ENCODE results near the gene MAP7D1. TPM values are rescaled to one million over a fixed set of nuclear protein-coding genes. Genes with fewer than 3 reads are reported as not detected.

The MAP7D1 gene
- total RNA-seq, 2 experiments from 2014 or later: 138 to 143 TPM

- peaks cover 19% of the 10 kb centered on the region for H3K27me3 Mint-ChIP-seq
These were observed 37.3 kb upstream of the MAP7D1 start for GRCh38 chr1:36118447-36119204.

GRCh38 chr1:36119456-36119855 lies 36.5 kb upstream of the MAP7D1 start:
- CTCF ChIA-PET: interaction anchor here (1.6 to 3.4 kb wide), 2 partner anchors 14 to 69 kb away, joined by 5 to 20 read pairs; no protein-coding TSS in a partner anchor
- intact Hi-C loops (cut with micrococcal nuclease): no loop called here
- Mint-ChIP-seq H3K27ac (no peak overlapping the region), H3K9me3 (no peaks in the 10 kb centered on the region), H3K4me1 (ENCODE audit: low read depth) (peaks cover 7% of the 10 kb centered on the region), H3K36me3 (no peaks in the 10 kb centered on the region), H3K27me3 (peaks cover 27% of the 10 kb centered on the region), H3K4me3 (no peak overlapping the region)
- no peak for DNase-seq
- POLR2A ChIA-PET: no interaction called here

More at GRCh38 chr1:36118447-36119204, 37.3 kb upstream of the MAP7D1 start:
- Mint-ChIP-seq H3K4me1 (ENCODE audit: low read depth) (peaks cover 4% of the 10 kb centered on the region), H3K9me3 (no peaks in the 10 kb centered on the region), H3K36me3 (no peaks in the 10 kb centered on the region), H3K4me3 (no peak overlapping the region), H3K27ac (no peak overlapping the region)
- DNase-seq: no peak
- ChIA-PET CTCF (interaction anchor here (1.6 to 3.4 kb wide), 2 partner anchors 15 to 70 kb away, joined by 5 to 20 read pairs; no protein-coding TSS in a partner anchor), POLR2A (interaction anchor here (0.7 kb wide), 1 partner anchor 300 kb away, joined by 4 read pairs; no protein-coding TSS in a partner anchor)
- intact Hi-C loops (cut with micrococcal nuclease): no loop called here

DNA sequence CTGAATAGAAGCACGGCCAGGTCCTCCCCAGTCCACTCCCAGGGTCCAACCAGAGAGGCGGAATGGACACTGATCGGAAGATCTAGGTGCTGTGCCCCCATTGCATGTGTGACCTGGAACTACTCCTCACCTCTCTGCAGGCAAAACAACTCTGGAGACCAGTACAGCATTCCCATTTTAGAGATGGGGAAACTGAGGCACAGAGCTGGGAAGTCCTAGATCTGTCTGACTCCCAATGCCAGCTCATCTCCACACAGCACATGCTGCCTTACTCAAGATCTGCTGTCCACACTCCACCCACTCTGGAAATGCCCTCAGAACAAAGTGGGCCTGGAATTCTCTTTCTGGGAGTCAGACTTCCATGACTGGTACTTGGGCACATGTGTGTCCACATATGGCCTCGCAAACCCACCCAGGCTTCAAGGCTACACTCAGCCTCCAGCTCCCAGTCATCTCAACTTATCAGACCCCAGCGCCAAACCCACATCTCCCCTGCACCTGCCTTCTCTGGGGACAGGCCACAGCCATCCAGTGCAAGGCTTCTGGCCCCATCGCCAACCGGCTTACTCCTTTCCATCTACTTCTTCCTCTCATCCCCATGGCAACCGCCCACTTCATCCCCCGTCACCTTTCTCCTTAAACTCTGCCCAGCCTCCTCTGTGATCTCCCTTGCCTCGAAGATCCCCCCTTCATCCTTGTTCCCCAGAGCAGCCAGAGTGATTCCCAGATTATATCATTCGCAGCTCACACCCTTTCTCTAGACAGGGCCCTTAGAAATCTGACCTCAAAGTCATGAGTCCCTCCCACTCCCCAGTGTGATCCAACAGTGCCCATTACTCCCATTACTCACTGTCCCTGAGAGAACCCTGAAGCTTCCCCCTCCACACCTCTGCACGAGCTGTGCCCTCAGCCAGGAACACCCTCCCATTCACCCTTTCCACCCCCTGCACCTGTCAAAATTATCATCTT lies 33.6 kb upstream of the MAP7D1 start:
- POLR2A ChIA-PET: interaction anchor here (0.6 kb wide), 1 partner anchor 17 kb away, joined by 4 read pairs; no protein-coding TSS in a partner anchor

GRCh38 chr1:36123356-36123755 lies 32.6 kb upstream of the MAP7D1 start:
- intact Hi-C loops (cut with micrococcal nuclease): no loop called here
- Mint-ChIP-seq H3K27ac (no peak overlapping the region), H3K36me3 (no peaks in the 10 kb centered on the region), H3K4me1 (ENCODE audit: low read depth) (peaks cover 15% of the 10 kb centered on the region), H3K9me3 (no peaks in the 10 kb centered on the region), H3K27me3 (peaks cover 37% of the 10 kb centered on the region), H3K4me3 (no peak overlapping the region)
- POLR2A ChIA-PET: interaction anchor here (0.6 kb wide), 1 partner anchor 18 kb away, joined by 4 read pairs; no protein-coding TSS in a partner anchor
- CTCF ChIA-PET: no interaction called here
- DNase-seq: peak; percentile 20

More for the DNA sequence above, 33.6 kb upstream of the MAP7D1 start:
- CTCF ChIA-PET: no interaction called here
- H3K4me1 Mint-ChIP-seq (ENCODE audit: low read depth): peaks cover 15% of the 10 kb centered on the region
- peaks cover 37% of the 10 kb centered on the region for H3K27me3 Mint-ChIP-seq
- no peaks in the 10 kb centered on the region for H3K9me3 Mint-ChIP-seq
- no peaks in the 10 kb centered on the region for H3K36me3 Mint-ChIP-seq
- intact Hi-C loops (cut with micrococcal nuclease): no loop called here
- DNase-seq: no peak
- no peak overlapping the region for H3K4me3 Mint-ChIP-seq
- no peak overlapping the region for H3K27ac Mint-ChIP-seq

DNA sequence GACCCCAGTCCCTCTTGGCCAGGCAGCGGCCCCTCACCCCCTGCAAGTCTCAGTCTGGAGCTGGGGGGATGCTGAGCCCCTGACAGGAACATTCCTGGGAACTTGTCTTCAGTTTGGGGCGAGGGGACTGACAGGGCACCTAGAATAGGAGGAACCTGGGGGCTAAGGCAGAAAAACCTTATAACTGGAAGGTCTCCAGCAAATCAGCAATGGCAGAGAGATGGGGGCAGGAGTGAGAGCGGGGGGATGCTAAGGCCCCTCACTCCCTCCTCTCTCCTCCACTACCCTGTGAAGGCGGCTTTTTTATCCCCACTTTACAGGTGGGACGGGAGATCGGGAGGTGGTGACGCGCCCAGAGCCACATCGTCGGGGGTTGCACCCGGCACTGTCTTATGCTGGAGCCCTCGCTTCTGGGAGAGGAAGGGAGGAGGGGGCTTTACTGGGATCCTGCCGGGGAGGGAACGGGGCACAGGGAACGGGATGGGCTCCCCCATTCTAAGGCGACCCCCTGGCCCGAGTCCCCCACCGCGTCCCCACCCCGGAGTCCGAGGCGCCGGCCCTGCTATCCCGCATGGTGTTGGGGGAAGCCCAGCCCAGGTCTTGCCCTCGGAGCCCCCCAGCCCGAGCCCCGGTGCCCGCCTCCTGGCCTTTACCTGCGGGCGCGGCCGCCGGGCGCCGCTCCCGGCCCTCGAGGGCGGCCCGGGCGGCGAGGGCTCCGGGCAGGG lies 31.4 kb upstream of the MAP7D1 start:
- peaks cover 37% of the 10 kb centered on the region for H3K27me3 Mint-ChIP-seq
- peaks cover 15% of the 10 kb centered on the region for H3K4me1 Mint-ChIP-seq (ENCODE audit: low read depth)
- H3K9me3 Mint-ChIP-seq: no peaks in the 10 kb centered on the region
- ChIA-PET CTCF (no interaction called here), POLR2A (no interaction called here)
- intact Hi-C loops (cut with micrococcal nuclease): no loop called here
- H3K36me3 Mint-ChIP-seq: no peaks in the 10 kb centered on the region
- DNase-seq: no peak
- no peak overlapping the region for H3K4me3 Mint-ChIP-seq
- no peak overlapping the region for H3K27ac Mint-ChIP-seq

- CTCF ChIA-PET: no interaction called here
- Mint-ChIP-seq H3K36me3 (no peaks in the 10 kb centered on the region), H3K27ac (no peak within 1 kb of the TSS), H3K4me1 (ENCODE audit: low read depth) (peaks cover 15% of the 10 kb centered on the region), H3K9me3 (no peaks in the 10 kb centered on the region), H3K27me3 (peaks cover 37% of the 10 kb centered on the region), H3K4me3 (peak within 1 kb of the TSS; percentile 4)
- no peak for DNase-seq
- POLR2A ChIA-PET: no interaction called here
- intact Hi-C loops (cut with micrococcal nuclease): no loop called here
These were observed 30.6 kb upstream of the MAP7D1 start, which contains the start of gene COL8A2 for GRCh38 chr1:36125129-36125991. COL8A2 (minus strand) TSS chr1:36125222; CDS start chr1:36100242, 24,980 bp downstream.

- peak overlapping the region; percentile 4 for H3K4me3 Mint-ChIP-seq
- H3K27ac Mint-ChIP-seq: no peak overlapping the region
- peaks cover 37% of the 10 kb centered on the region for H3K27me3 Mint-ChIP-seq
- no peaks in the 10 kb centered on the region for H3K9me3 Mint-ChIP-seq
- CTCF ChIA-PET: no interaction called here
- DNase-seq: no peak
- H3K4me1 Mint-ChIP-seq (ENCODE audit: low read depth): peaks cover 15% of the 10 kb centered on the region
- POLR2A ChIA-PET: no interaction called here
- no peaks in the 10 kb centered on the region for H3K36me3 Mint-ChIP-seq
- intact Hi-C loops (cut with micrococcal nuclease): no loop called here
These were observed 29.8 kb upstream of the MAP7D1 start for GRCh38 chr1:36126005-36126716.

DNA sequence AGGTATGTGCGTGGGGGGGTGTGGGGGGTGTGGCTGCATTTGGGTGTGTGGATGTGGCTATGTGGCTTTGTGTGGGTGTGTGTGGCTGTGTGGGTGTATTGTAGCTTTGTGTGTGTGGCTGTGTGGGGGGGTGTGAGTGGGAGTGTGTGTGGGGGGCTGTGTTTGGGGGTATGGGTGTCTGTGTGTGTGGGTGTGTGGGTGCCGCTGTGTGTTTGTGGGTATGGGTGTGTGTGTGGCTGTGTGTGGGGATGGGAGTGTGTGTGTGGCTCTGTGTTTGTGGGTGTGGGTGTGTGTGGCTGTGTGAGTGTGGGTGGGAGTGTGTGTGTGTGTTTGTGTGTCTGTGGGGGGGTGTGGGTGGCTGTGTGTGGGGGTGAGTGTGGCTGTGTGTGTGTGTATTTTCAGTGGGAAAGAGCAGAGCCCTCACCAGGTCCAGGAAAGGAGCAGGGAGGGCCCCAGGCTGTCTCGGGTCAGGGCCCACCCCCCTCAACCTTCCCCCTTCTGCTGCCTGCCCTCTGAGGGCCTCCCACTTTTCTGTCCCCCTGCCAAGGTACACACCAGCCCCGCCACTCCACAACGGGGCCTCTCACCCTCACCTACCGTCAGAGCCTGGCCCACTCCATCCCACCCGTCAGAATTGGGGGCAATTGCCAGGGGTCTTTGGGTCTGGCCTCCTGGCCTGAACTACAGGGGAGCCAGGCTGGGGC lies 29.0 kb upstream of the MAP7D1 start:
- ChIA-PET POLR2A (no interaction called here), CTCF (interaction anchor here (1.4 kb wide), 1 partner anchor 61 kb away, joined by 3 read pairs; no protein-coding TSS in a partner anchor)
- peaks cover 15% of the 10 kb centered on the region for H3K4me1 Mint-ChIP-seq (ENCODE audit: low read depth)
- H3K27me3 Mint-ChIP-seq: peaks cover 34% of the 10 kb centered on the region
- no peaks in the 10 kb centered on the region for H3K36me3 Mint-ChIP-seq
- H3K27ac Mint-ChIP-seq: no peak overlapping the region
- no peak overlapping the region for H3K4me3 Mint-ChIP-seq
- DNase-seq: no peak
- intact Hi-C loops (cut with micrococcal nuclease): no loop called here
- no peaks in the 10 kb centered on the region for H3K9me3 Mint-ChIP-seq

DNA sequence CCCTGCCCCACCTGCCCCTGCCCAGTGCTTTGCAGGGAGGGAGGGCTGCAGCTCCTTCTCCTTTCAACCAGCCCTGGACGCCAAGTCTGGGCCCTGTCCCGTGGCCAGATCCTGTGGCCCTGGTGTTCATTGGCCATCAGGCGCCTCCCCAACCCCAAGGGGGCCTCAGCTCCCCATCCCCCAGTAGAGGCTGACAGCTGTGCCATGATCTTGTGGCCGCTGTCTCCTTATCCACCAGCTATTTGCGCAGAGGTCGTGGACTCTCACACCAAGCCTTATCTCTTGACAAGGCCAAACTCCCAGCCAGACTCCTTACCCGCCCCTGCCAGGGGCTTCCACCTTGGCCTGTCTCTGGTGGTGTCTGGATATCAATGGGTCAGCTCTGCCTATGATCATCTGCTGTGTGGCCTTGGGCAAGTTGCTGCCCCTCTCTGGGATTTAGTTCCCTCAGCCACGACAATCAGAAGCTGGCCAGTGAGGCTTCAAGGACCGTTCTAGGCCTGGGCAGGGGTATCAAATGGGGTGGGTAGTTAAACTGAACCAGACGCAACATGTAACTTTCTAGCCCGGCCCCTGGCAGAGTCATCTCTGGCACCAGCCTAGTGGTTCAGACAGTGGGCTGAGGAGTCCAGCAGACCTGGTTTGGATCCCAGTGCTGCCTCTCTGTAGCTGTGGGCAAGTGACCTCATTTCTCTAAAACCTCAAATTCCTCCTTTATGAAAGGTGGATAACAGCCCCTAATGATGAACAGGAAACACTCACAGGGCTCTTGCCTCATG lies 27.6 kb upstream of the MAP7D1 start:
- no peak for DNase-seq
- Mint-ChIP-seq H3K36me3 (no peaks in the 10 kb centered on the region), H3K27ac (no peak overlapping the region), H3K4me3 (no peak overlapping the region), H3K27me3 (peaks cover 21% of the 10 kb centered on the region), H3K4me1 (ENCODE audit: low read depth) (peaks cover 14% of the 10 kb centered on the region), H3K9me3 (no peaks in the 10 kb centered on the region)
- POLR2A ChIA-PET: no interaction called here
- intact Hi-C loops (cut with micrococcal nuclease): no loop called here
- CTCF ChIA-PET: interaction anchor here (1.4 kb wide), 1 partner anchor 60 kb away, joined by 3 read pairs; no protein-coding TSS in a partner anchor

DNA sequence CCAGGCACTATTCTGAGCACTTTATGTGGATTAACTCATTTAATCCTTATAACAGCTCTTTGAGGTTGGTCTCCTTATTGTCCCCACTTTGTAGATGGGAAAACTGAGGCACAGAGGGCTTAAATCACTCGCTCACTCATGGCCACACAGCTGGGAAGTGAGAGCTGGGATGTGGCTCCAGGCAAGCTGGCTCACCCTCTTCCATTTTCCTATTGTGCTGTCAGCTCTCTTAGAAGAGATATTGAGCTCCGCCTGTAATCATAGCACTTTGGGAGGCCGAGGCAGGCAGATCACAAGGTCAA lies 27.1 kb upstream of the MAP7D1 start:
- POLR2A ChIA-PET: no interaction called here
- Mint-ChIP-seq H3K4me1 (ENCODE audit: low read depth) (peaks cover 11% of the 10 kb centered on the region), H3K27me3 (peaks cover 15% of the 10 kb centered on the region)

More for the DNA sequence above, 27.1 kb upstream of the MAP7D1 start:
- Mint-ChIP-seq H3K36me3 (no peaks in the 10 kb centered on the region), H3K9me3 (no peaks in the 10 kb centered on the region), H3K27ac (no peak overlapping the region), H3K4me3 (no peak overlapping the region)
- intact Hi-C loops (cut with micrococcal nuclease): no loop called here
- CTCF ChIA-PET: interaction anchor here (1.4 kb wide), 1 partner anchor 59 kb away, joined by 3 read pairs; no protein-coding TSS in a partner anchor
- no peak for DNase-seq
